IMR-90 (cell line): ENCODE data around the gene TTC39C. TPM values are rescaled to one million over a fixed set of nuclear protein-coding genes. Genes with fewer than 3 reads are reported as not detected.

Source experiments
- ATAC-seq: fragments of 200-7000 bp; cut with Tn5 transposase; 2 replicates; pipeline ENCODE4 v1.9.1; 2020; ENCODE audit warnings: low read depth, mild to moderate bottlenecking, moderate library complexity
- BruUV-seq: library from RNA; stranded (reverse); fragments of 400-500 nt; replicated peaks from 2 replicates; lab custom pipeline; 2021; lab: Mats Ljungman, UMichigan
- CTCF ChIA-PET: fragments of 300-600 bp; formaldehyde crosslinking; extraction: SDS; loops from one replicate; lab custom pipeline; 2021; ENCODE audit warnings: antibody characterized with exemption; lab: Yijun Ruan, JAX
- POLR2A ChIA-PET: fragments of 300-600 bp; sonication (Branson Sonifier 250); formaldehyde crosslinking; loops from one replicate; lab custom pipeline; 2022; ENCODE audit warnings: antibody characterized with exemption; ENCODE audit not compliant: unreplicated experiment; lab: Charles Lee
- DNase-seq: peaks from one replicate; pipeline ENCODE4 v3.0.0; 2013
- H2AFZ ChIP-seq: replicated peaks from 2 replicates; pipeline ENCODE3; 2013; ENCODE audit warnings: low read length, mild to moderate bottlenecking; ENCODE audit not compliant: poor library complexity
- H2AK5ac ChIP-seq: 2 replicates; pipeline ENCODE4 v1.6.1; 2013; ENCODE audit warnings: low read depth, low read length, inconsistent platforms
- H2AK9ac ChIP-seq: replicated peaks from 2 replicates; pipeline ENCODE3; 2013; ENCODE audit warnings: mild to moderate bottlenecking, low read depth, low read length, moderate library complexity; ENCODE audit not compliant: poor library complexity
- H2BK120ac ChIP-seq: 2 replicates; pipeline ENCODE4 v1.6.1; 2013; ENCODE audit warnings: low read depth, low read length, inconsistent platforms
- H2BK15ac ChIP-seq: 3 replicates; pipeline ENCODE4 v1.6.1; 2013; ENCODE audit warnings: low read depth, low read length, inconsistent platforms
- H2BK20ac ChIP-seq: 2 replicates; pipeline ENCODE4 v1.6.1; 2013; ENCODE audit warnings: low read depth, mild to moderate bottlenecking, inconsistent platforms, low read length, moderate library complexity
- H2BK5ac ChIP-seq: 2 replicates; pipeline ENCODE4 v1.6.1; 2013; ENCODE audit warnings: mild to moderate bottlenecking, low read depth, low read length, inconsistent platforms; ENCODE audit not compliant: poor library complexity, severe bottlenecking
- H3K14ac ChIP-seq: replicated peaks from 2 replicates; pipeline ENCODE4 v1.6.1; 2013; ENCODE audit warnings: low read depth, low read length, inconsistent platforms
- H3K18ac ChIP-seq: 2 replicates; pipeline ENCODE4 v1.6.1; 2013; ENCODE audit warnings: low read depth, low read length, control low read depth
- H3K23ac ChIP-seq: 2 replicates; pipeline ENCODE4 v1.6.1; 2013; ENCODE audit warnings: low read depth, low read length, inconsistent platforms
- H3K27ac ChIP-seq: 2 replicates; pipeline ENCODE4 v1.5.1; 2013; ENCODE audit warnings: mild to moderate bottlenecking, control low read depth, low read length; ENCODE audit not compliant: insufficient read depth
- H3K27me3 ChIP-seq: 2 replicates; pipeline ENCODE4 v1.6.1; 2013; ENCODE audit warnings: low read length; ENCODE audit not compliant: control insufficient read depth, insufficient read depth
- H3K36me3 ChIP-seq: 2 replicates; pipeline ENCODE4 v1.6.1; 2013; ENCODE audit warnings: low read length, mixed read lengths; ENCODE audit not compliant: control insufficient read depth, insufficient read depth
- H3K4ac ChIP-seq: 2 replicates; pipeline ENCODE4 v1.6.1; 2013; ENCODE audit warnings: low read depth, low read length, inconsistent platforms
- H3K4me1 ChIP-seq: 2 replicates; pipeline ENCODE4 v1.6.1; 2013; ENCODE audit warnings: low read length, mixed read lengths; ENCODE audit not compliant: control insufficient read depth, insufficient read depth
- H3K4me2 ChIP-seq: 2 replicates; pipeline ENCODE4 v1.6.1; 2013; ENCODE audit warnings: low read depth, mild to moderate bottlenecking, control low read depth, low read length, moderate library complexity
- H3K4me3 ChIP-seq: 2 replicates; pipeline ENCODE4 v1.5.1; 2013; ENCODE audit warnings: low read depth, mild to moderate bottlenecking, control low read depth, low read length, moderate library complexity; ENCODE audit not compliant: insufficient read depth
- H3K56ac ChIP-seq: 2 replicates; pipeline ENCODE4 v1.6.1; 2013; ENCODE audit warnings: low read length, inconsistent platforms; ENCODE audit not compliant: insufficient read depth; ENCODE audit errors: extremely low read depth
- H3K79me1 ChIP-seq, 2 experiments: 2 replicates each; pipeline ENCODE4 v1.6.1; 2013; ENCODE audit warnings: low read length in 2 of 2, inconsistent platforms in 1 of 2, low read depth in 1 of 2
- H3K9ac ChIP-seq: 2 replicates; pipeline ENCODE4 v1.6.1; 2013; ENCODE audit warnings: low read depth, low read length, control low read depth
- H3K9me1 ChIP-seq: 2 replicates; pipeline ENCODE4 v1.6.1; 2013; ENCODE audit warnings: low read length, inconsistent platforms; ENCODE audit not compliant: insufficient read depth
- H3K9me3 ChIP-seq: 2 replicates; pipeline ENCODE4 v1.6.1; 2013; ENCODE audit warnings: low read length; ENCODE audit not compliant: control insufficient read depth, insufficient read depth
- H4K20me1 ChIP-seq: 2 replicates; pipeline ENCODE4 v1.6.1; 2013; ENCODE audit warnings: low read length, inconsistent platforms; ENCODE audit not compliant: insufficient read depth
- H4K5ac ChIP-seq: 2 replicates; pipeline ENCODE4 v1.6.1; 2013; ENCODE audit warnings: mild to moderate bottlenecking, low read depth, low read length, control low read depth
- H4K8ac ChIP-seq, 2 experiments: 2 replicates each; pipeline ENCODE4 v1.6.1; 2013; ENCODE audit warnings: low read depth in 2 of 2, low read length in 2 of 2, control low read depth in 1 of 2, inconsistent platforms in 1 of 2
- H4K91ac ChIP-seq: 2 replicates; pipeline ENCODE4 v1.6.1; 2013; ENCODE audit warnings: low read depth, low read length, inconsistent platforms; ENCODE audit not compliant: insufficient read depth
- BHLHE40 ChIP-seq: fragments of 150-350 bp; IDR thresholded peaks from 2 replicates; pipeline ENCODE4 v1.6.1; 2016; ENCODE audit warnings: mild to moderate bottlenecking, low read depth, low read length
- CEBPB ChIP-seq: IDR thresholded peaks from 2 replicates; pipeline ENCODE4 v1.6.1; 2012; ENCODE audit warnings: low read depth, low read length, improper control_type of control experiment
- CHD1 ChIP-seq: IDR thresholded peaks from 2 replicates; pipeline ENCODE4 v1.6.1; 2012; ENCODE audit warnings: low read depth, low read length, improper control_type of control experiment
- CTCF ChIP-seq: conservative IDR thresholded peaks from 2 replicates; pipeline ENCODE4 v1.5.1; 2012; ENCODE audit warnings: mild to moderate bottlenecking, low read depth, low read length, improper control_type of control experiment
- FOS ChIP-seq: fragments of 150-350 bp; IDR thresholded peaks from 2 replicates; pipeline ENCODE4 v1.6.1; 2016; ENCODE audit warnings: low read depth, low read length
- MAFK ChIP-seq: IDR thresholded peaks from 2 replicates; pipeline ENCODE4 v1.6.1; 2012; ENCODE audit warnings: low read depth, low read length, improper control_type of control experiment
- MAZ ChIP-seq: IDR thresholded peaks from 2 replicates; pipeline ENCODE4 v1.6.1; 2012; ENCODE audit warnings: low read depth, mild to moderate bottlenecking, low read length, improper control_type of control experiment, moderate library complexity, borderline replicate concordance
- MXI1 ChIP-seq: IDR thresholded peaks from 2 replicates; pipeline ENCODE4 v1.6.1; 2012; ENCODE audit warnings: low read depth, mild to moderate bottlenecking, low read length, moderate library complexity, borderline replicate concordance
- NFE2L2 ChIP-seq: fragments of 150-350 bp; IDR thresholded peaks from 2 replicates; pipeline ENCODE4 v1.6.1; 2016; ENCODE audit warnings: low read depth, mild to moderate bottlenecking, low read length
- POLR2A ChIP-seq: IDR thresholded peaks from 2 replicates; pipeline ENCODE4 v1.6.1; 2012; ENCODE audit warnings: mild to moderate bottlenecking, low read depth, low read length
- RAD21 ChIP-seq: IDR thresholded peaks from 2 replicates; pipeline ENCODE4 v1.6.1; 2012; ENCODE audit warnings: low read length, improper control_type of control experiment
- RCOR1 ChIP-seq: IDR thresholded peaks from 2 replicates; pipeline ENCODE4 v1.6.1; 2012; ENCODE audit warnings: mild to moderate bottlenecking, low read length, improper control_type of control experiment; ENCODE audit not compliant: insufficient replicate concordance
- RFX5 ChIP-seq: IDR thresholded peaks from 2 replicates; pipeline ENCODE4 v1.8.0; 2012; ENCODE audit warnings: low read depth, mild to moderate bottlenecking, low read length, moderate library complexity
- SMC3 ChIP-seq: fragments of 150-350 bp; IDR thresholded peaks from 2 replicates; pipeline ENCODE4 v1.6.1; 2016; ENCODE audit warnings: low read depth, mild to moderate bottlenecking, antibody characterized with exemption, low read length, moderate library complexity
- USF2 ChIP-seq: fragments of 150-350 bp; IDR thresholded peaks from 2 replicates; pipeline ENCODE4 v1.6.1; 2017; ENCODE audit warnings: mild to moderate bottlenecking, antibody characterized with exemption, low read length, low read depth
- WGBS, 2 experiments: methylation state at CpG; one replicate each; pipeline versions ENCODE4 v1.1.5 to v1.1.7; 2013; ENCODE audit warnings: missing lambda C conversion rate in 2 of 2; ENCODE audit not compliant: insufficient read length in 1 of 2; ENCODE audit errors: extremely low coverage in 2 of 2; 5-methylcytosine and 5-hydroxymethylcytosine counted together
- dilution Hi-C: fragments of 300-500 bp; cut with HindIII; formaldehyde crosslinking; loops from one replicate; pipeline ENCODE4 v1.14.3; 2018; ENCODE audit warnings: low sequenced_read_pairs; ENCODE audit not compliant: unreplicated experiment
- in situ Hi-C: fragments of 300-500 bp; cut with MboI; formaldehyde crosslinking; loops from 3 replicates; pipeline ENCODE4 v1.14.3; 2019; ENCODE audit warnings: low sequenced_read_pairs, inconsistent platforms, mixed read lengths
- intact Hi-C: fragments of 100-400 bp; cut with micrococcal nuclease; formaldehyde crosslinking; loops from 2 replicates; pipeline ENCODE4 v1.10.0; 2022
- polyA plus RNA-seq, 3 experiments: library from polyadenylated mRNA; depleted of rRNA; stranded (reverse); fragments of >200 nt; gene quantifications; 2 replicates each; pipeline ENCODE4 v1.2.3, GENCODE V29; 2012; ENCODE audit warnings: low replicate concordance in 1 of 3
- total RNA-seq: library from RNA; depleted of rRNA; stranded (reverse); fragments of >200 nt; gene quantifications from 2 replicates; pipeline ENCODE4 v1.2.3, GENCODE V29; 2012

The TTC39C gene
- total and polyA plus RNA-seq, 2 of the 4 experiments (the other 2 are of a cell fraction), result 8.0 to 20.8 TPM

DNA sequence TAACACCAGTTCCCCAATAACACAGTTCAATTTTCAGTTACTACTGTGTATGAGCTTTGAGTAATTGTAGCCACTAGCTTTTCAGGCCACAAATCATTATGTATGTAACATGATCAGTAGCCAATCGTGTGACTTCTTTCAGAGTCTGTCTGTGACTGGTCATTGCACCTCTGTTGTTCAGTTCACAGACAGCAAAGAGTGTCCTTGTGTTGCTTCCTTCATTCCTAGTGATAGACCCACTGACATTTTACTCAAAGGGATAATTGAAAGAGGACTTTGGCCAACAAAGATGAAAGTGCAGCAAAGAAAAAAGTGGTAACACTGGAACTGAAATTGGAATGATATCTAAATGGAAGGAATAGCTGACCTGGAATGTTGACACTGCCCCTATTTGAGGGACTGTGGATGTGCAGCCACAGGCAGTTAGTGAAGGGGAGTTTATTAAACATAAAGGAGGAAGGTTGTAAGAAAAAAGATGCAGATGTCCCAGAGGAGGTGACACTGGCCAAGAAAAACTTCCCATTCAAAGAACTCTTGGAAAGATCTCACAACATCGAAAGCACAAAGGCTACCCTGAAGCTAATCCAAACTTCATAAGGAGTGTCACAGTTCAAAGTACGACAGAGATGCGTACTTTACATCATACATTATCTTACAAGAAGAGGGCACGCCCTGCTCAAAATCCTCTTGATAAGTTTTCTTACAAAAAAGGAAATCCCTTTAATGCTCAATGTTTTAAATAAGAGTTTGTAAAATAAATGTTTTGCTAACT is 19.3 kb downstream of the TTC39C start:
- no peak overlapping the region for H3K14ac ChIP-seq
- ATAC-seq, result no peak
- no peaks in the 10 kb centered on the region for H3K27me3 ChIP-seq
- H2BK5ac ChIP-seq, result no peak overlapping the region
- no peak overlapping the region for H2AFZ ChIP-seq
- H2BK120ac ChIP-seq, result no peak overlapping the region
- H4K20me1 ChIP-seq, result peaks cover 27% of the 10 kb centered on the region
- no peak overlapping the region for H2AK5ac ChIP-seq
- H3K27ac ChIP-seq, result no peak overlapping the region
- H3K9me1 ChIP-seq, result peaks cover 2% of the 10 kb centered on the region; the same call in 1 of the 2 replicates
- no peak overlapping the region for H3K18ac ChIP-seq
- ChIA-PET CTCF (interaction anchor here (1.2 kb wide), 1 partner anchor 42 kb away, joined by 4 read pairs; no protein-coding TSS in a partner anchor), POLR2A (no interaction called here)
- BruUV-seq, result no TSS peak
- no peak overlapping the region for H4K91ac ChIP-seq
- H3K9me3 ChIP-seq, result no peaks in the 10 kb centered on the region
- H3K4me1 ChIP-seq, result no peaks in the 10 kb centered on the region
- no peak overlapping the region for H3K4me3 ChIP-seq
- no peak overlapping the region for H2AK9ac ChIP-seq
- in situ Hi-C loops, result no loop called here
- no peak overlapping the region for H3K4me2 ChIP-seq
- no CpG with 5 or more reads among the region's 5 CpGs for WGBS, 2 experiments
- no peak overlapping the region for H2BK15ac ChIP-seq
- dilution Hi-C loops, result no loop called here
- no peak overlapping the region for H3K4ac ChIP-seq
- no peak overlapping the region; the same call in 1 of the 2 replicates for H3K23ac ChIP-seq
- H3K56ac ChIP-seq, result no peak overlapping the region
- no peak overlapping the region for H3K9ac ChIP-seq
- H3K79me1 ChIP-seq, result peaks cover 22 to 62% of the 10 kb centered on the region in 2 experiments
- intact Hi-C loops, result no loop called here
- no peaks in the 10 kb centered on the region for H3K36me3 ChIP-seq
- H4K8ac ChIP-seq, result no peak overlapping the region
- DNase-seq, result no peak
- no peak overlapping the region for H2BK20ac ChIP-seq
- H4K5ac ChIP-seq, result no peak overlapping the region
- no peak for TF ChIP-seq FOS
- no peak for TF ChIP-seq CTCF
- no peak for TF ChIP-seq SMC3
- TF ChIP-seq MAFK, result no peak
- no peak for TF ChIP-seq USF2
- no peak for TF ChIP-seq NFE2L2
- TF ChIP-seq CHD1, result no peak
- no peak for TF ChIP-seq POLR2A
- no peak for TF ChIP-seq RCOR1
- no peak for TF ChIP-seq BHLHE40
- no peak for TF ChIP-seq RAD21
- no peak for TF ChIP-seq MXI1
- TF ChIP-seq MAZ, result no peak
- no peak for TF ChIP-seq CEBPB
- no peak for TF ChIP-seq RFX5
